Measurements from ENCODE around the gene FAR1.

The FAR1 gene

GRCh38 chr11:13778345-13778744 is 109.9 kb downstream of the FAR1 start:
- no peak for DNase-seq (ENCODE audit: low read depth)
- TF ChIP-seq, protein P1, sequence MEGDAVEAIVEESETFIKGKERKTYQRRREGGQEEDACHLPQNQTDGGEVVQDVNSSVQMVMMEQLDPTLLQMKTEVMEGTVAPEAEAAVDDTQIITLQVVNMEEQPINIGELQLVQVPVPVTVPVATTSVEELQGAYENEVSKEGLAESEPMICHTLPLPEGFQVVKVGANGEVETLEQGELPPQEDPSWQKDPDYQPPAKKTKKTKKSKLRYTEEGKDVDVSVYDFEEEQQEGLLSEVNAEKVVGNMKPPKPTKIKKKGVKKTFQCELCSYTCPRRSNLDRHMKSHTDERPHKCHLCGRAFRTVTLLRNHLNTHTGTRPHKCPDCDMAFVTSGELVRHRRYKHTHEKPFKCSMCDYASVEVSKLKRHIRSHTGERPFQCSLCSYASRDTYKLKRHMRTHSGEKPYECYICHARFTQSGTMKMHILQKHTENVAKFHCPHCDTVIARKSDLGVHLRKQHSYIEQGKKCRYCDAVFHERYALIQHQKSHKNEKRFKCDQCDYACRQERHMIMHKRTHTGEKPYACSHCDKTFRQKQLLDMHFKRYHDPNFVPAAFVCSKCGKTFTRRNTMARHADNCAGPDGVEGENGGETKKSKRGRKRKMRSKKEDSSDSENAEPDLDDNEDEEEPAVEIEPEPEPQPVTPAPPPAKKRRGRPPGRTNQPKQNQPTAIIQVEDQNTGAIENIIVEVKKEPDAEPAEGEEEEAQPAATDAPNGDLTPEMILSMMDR (conservative IDR thresholded peaks at IDR 0.05; ENCODE audit: control insufficient read depth, insufficient read depth, low read depth, low read length), result no peak

GRCh38 chr11:13781153-13781552 is 112.7 kb downstream of the FAR1 start:
- DNase-seq (ENCODE audit: low read depth), result no peak
- H3K4me3 ChIP-seq (ENCODE audit: control insufficient read depth, low read depth, low read length), result no peak overlapping the region
- TF ChIP-seq, protein P1 (conservative IDR thresholded peaks at IDR 0.05; ENCODE audit: control insufficient read depth, insufficient read depth, low read depth, low read length), result no peak

More at GRCh38 chr11:13778345-13778744, 109.9 kb downstream of the FAR1 start:
- no peak overlapping the region for H3K4me3 ChIP-seq (ENCODE audit: control insufficient read depth, low read depth, low read length)

All from fibroblast of mammary gland (primary cell).